GM23338 (cell line): ENCODE measurements around the gene USP46. TPM values are rescaled to one million over a fixed set of nuclear protein-coding genes. Genes with fewer than 3 reads are reported as not detected.

ENCODE experiments used
- ATAC-seq: fragments of 200-7000 bp; cut with Tn5 transposase; 3 replicates; pipeline ENCODE4 v1.9.1; 2020
- DNase-seq: peaks from one replicate; pipeline ENCODE4 v3.0.0-alpha.2; 2015; ENCODE audit warnings: low spot score
- H2AFZ ChIP-seq: fragments of 200-600 bp; sonication (generic); 2 replicates; pipeline ENCODE4 v1.8.0; 2016; ENCODE audit warnings: antibody characterized with exemption, mild to moderate bottlenecking, moderate library complexity
- H3F3A ChIP-seq: fragments of 200-600 bp; sonication (generic); replicated peaks from 2 replicates; pipeline ENCODE4 v1.8.0; 2017; ENCODE audit warnings: antibody characterized with exemption, mixed run types, low read depth
- H3K27ac ChIP-seq: fragments of 200-600 bp; sonication (generic); 2 replicates; pipeline ENCODE4 v1.6.1; 2016; ENCODE audit warnings: low read depth
- H3K27me3 ChIP-seq: fragments of 200-600 bp; sonication (generic); 2 replicates; pipeline ENCODE4 v1.8.0; 2016; ENCODE audit warnings: mild to moderate bottlenecking, mixed run types, moderate library complexity; ENCODE audit not compliant: insufficient read depth
- H3K36me3 ChIP-seq: fragments of 200-600 bp; sonication (generic); 2 replicates; pipeline ENCODE4 v1.8.0; 2016; ENCODE audit warnings: mild to moderate bottlenecking; ENCODE audit not compliant: insufficient read depth
- H3K4me1 ChIP-seq: fragments of 200-600 bp; sonication (generic); 2 replicates; pipeline ENCODE4 v1.8.0; 2016; ENCODE audit warnings: mild to moderate bottlenecking, moderate library complexity; ENCODE audit not compliant: insufficient read depth
- H3K4me2 ChIP-seq: fragments of 200-600 bp; sonication (generic); 2 replicates; pipeline ENCODE4 v1.7.1; 2017; ENCODE audit warnings: mixed run types
- H3K4me3 ChIP-seq: fragments of 200-600 bp; sonication (generic); 2 replicates; pipeline ENCODE4 v1.6.1; 2016; ENCODE audit warnings: mixed run types
- H3K79me2 ChIP-seq: fragments of 200-600 bp; sonication (generic); replicated peaks from 2 replicates; pipeline ENCODE4 v1.8.0; 2017; ENCODE audit warnings: mild to moderate bottlenecking; ENCODE audit not compliant: insufficient read depth
- H3K9me2 ChIP-seq: fragments of 200-600 bp; sonication (generic); 2 replicates; pipeline ENCODE4 v1.8.0; 2017; ENCODE audit not compliant: insufficient read depth
- H4K20me1 ChIP-seq: fragments of 200-600 bp; sonication (generic); replicated peaks from 2 replicates; pipeline ENCODE4 v1.8.0; 2017; ENCODE audit warnings: mild to moderate bottlenecking; ENCODE audit not compliant: insufficient read depth
- H3K27ac Mint-ChIP-seq: 2 replicates; pipeline ENCODE4 v1.8.0; 2020; ENCODE audit warnings: inconsistent platforms, mild to moderate bottlenecking, moderate library complexity, mixed read lengths
- H3K27me3 Mint-ChIP-seq: 3 replicates; pipeline ENCODE4 v1.8.0; 2022; ENCODE audit warnings: low read depth, mild to moderate bottlenecking, moderate library complexity, mixed read lengths, inconsistent platforms; ENCODE audit not compliant: insufficient read depth, poor library complexity
- H3K36me3 Mint-ChIP-seq: 3 replicates; pipeline ENCODE4 v1.8.0; 2021; ENCODE audit warnings: low read depth, mild to moderate bottlenecking, inconsistent platforms, moderate library complexity, mixed read lengths
- H3K4me1 Mint-ChIP-seq: 3 replicates; pipeline ENCODE4 v1.8.0; 2020; ENCODE audit warnings: mild to moderate bottlenecking, inconsistent platforms, mixed read lengths
- H3K4me3 Mint-ChIP-seq: 3 replicates; pipeline ENCODE4 v1.8.0; 2021; ENCODE audit warnings: moderate library complexity, mild to moderate bottlenecking, inconsistent platforms, mixed read lengths
- H3K9me3 Mint-ChIP-seq: 3 replicates; pipeline ENCODE4 v1.8.0; 2020; ENCODE audit warnings: moderate library complexity, mild to moderate bottlenecking, inconsistent platforms, mixed read lengths
- EZH2 ChIP-seq: fragments of 200-600 bp; sonication (generic); IDR thresholded peaks from one replicate; pipeline ENCODE4 v1.8.0; 2017; ENCODE audit warnings: antibody characterized with exemption, mild to moderate bottlenecking, low read depth; ENCODE audit not compliant: unreplicated experiment
- EZH2phosphoT487 ChIP-seq: fragments of 200-600 bp; sonication (generic); IDR thresholded peaks from one replicate; pipeline ENCODE4 v1.8.1; 2018; ENCODE audit warnings: antibody characterized with exemption; ENCODE audit not compliant: unreplicated experiment
- JUNB ChIP-seq: IDR thresholded peaks from one replicate; pipeline ENCODE4 v1.6.1; 2016; ENCODE audit warnings: antibody characterized with exemption; ENCODE audit not compliant: unreplicated experiment
- polyA plus RNA-seq: library from polyadenylated mRNA; unstranded; fragments of >200 nt; fragmentation: Nextera tagmentation; extraction: Ambion mirVana; gene quantifications from 2 replicates; pipeline ENCODE4 v1.2.1, GENCODE V29; 2016
- total RNA-seq: library from RNA; depleted of rRNA; stranded (reverse); fragments of >200 nt; shearing (Covaris generic); gene quantifications from 2 replicates; pipeline ENCODE4 v1.2.3, GENCODE V29; 2014
- TF ChIP-seq, protein P1 (sequence below): fragments of 250-450 bp; sonication (Bioruptor Pico); IDR thresholded peaks from 2 replicates; pipeline ENCODE4 v1.5.0; 2020; ENCODE audit warnings: mild to moderate bottlenecking, moderate library complexity
- TF ChIP-seq, protein P2 (sequence below): IDR thresholded peaks from 2 replicates; pipeline ENCODE4 v1.6.1; 2016; ENCODE audit warnings: antibody characterized with exemption

USP46 gene
- total and polyA plus RNA-seq, 2 experiments from 2014 or later = 40.5 to 59.4 TPM

DNA sequence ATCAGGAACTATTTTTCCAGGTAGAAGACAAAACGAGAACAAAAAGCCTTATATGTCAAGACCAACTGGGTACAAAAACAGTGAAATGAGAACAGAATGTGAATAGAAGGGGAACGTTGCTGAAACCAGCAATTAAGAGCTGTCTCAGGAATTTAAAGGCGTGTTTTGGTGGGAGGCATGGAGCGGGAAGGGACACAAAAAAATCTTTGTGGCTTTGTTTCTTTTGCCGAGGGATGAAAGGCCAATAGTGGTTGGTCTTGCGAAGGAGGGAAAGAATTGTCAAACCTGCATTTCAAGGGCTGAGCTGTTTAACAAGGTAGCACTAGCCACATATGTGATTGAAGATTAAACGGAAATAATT lies 103.8 kb downstream of the USP46 start:
- Histone ChIP-seq H3K4me3 (no peak overlapping the region), H3F3A (no peaks in the 10 kb centered on the region), H3K4me1 (peaks cover 17% of the 10 kb centered on the region), H3K36me3 (no peaks in the 10 kb centered on the region), H3K27ac (no peak overlapping the region), H3K27me3 (no peaks in the 10 kb centered on the region), H2AFZ (no peak overlapping the region), H3K9me2 (peaks cover 19% of the 10 kb centered on the region; the same call in 1 of the 2 replicates), H4K20me1 (no peaks in the 10 kb centered on the region), H3K79me2 (no peaks in the 10 kb centered on the region), H3K4me2 (peak overlapping the region; percentile 64; the same call in 1 of the 2 replicates)
- peaks cover 24% of the 10 kb centered on the region for H3K4me1 Mint-ChIP-seq
- H3K9me3 Mint-ChIP-seq = no peaks in the 10 kb centered on the region; the same call in 2 of the 3 replicates
- peaks cover 3% of the 10 kb centered on the region for H3K27me3 Mint-ChIP-seq
- no peak overlapping the region for H3K4me3 Mint-ChIP-seq
- TF ChIP-seq, protein P1, sequence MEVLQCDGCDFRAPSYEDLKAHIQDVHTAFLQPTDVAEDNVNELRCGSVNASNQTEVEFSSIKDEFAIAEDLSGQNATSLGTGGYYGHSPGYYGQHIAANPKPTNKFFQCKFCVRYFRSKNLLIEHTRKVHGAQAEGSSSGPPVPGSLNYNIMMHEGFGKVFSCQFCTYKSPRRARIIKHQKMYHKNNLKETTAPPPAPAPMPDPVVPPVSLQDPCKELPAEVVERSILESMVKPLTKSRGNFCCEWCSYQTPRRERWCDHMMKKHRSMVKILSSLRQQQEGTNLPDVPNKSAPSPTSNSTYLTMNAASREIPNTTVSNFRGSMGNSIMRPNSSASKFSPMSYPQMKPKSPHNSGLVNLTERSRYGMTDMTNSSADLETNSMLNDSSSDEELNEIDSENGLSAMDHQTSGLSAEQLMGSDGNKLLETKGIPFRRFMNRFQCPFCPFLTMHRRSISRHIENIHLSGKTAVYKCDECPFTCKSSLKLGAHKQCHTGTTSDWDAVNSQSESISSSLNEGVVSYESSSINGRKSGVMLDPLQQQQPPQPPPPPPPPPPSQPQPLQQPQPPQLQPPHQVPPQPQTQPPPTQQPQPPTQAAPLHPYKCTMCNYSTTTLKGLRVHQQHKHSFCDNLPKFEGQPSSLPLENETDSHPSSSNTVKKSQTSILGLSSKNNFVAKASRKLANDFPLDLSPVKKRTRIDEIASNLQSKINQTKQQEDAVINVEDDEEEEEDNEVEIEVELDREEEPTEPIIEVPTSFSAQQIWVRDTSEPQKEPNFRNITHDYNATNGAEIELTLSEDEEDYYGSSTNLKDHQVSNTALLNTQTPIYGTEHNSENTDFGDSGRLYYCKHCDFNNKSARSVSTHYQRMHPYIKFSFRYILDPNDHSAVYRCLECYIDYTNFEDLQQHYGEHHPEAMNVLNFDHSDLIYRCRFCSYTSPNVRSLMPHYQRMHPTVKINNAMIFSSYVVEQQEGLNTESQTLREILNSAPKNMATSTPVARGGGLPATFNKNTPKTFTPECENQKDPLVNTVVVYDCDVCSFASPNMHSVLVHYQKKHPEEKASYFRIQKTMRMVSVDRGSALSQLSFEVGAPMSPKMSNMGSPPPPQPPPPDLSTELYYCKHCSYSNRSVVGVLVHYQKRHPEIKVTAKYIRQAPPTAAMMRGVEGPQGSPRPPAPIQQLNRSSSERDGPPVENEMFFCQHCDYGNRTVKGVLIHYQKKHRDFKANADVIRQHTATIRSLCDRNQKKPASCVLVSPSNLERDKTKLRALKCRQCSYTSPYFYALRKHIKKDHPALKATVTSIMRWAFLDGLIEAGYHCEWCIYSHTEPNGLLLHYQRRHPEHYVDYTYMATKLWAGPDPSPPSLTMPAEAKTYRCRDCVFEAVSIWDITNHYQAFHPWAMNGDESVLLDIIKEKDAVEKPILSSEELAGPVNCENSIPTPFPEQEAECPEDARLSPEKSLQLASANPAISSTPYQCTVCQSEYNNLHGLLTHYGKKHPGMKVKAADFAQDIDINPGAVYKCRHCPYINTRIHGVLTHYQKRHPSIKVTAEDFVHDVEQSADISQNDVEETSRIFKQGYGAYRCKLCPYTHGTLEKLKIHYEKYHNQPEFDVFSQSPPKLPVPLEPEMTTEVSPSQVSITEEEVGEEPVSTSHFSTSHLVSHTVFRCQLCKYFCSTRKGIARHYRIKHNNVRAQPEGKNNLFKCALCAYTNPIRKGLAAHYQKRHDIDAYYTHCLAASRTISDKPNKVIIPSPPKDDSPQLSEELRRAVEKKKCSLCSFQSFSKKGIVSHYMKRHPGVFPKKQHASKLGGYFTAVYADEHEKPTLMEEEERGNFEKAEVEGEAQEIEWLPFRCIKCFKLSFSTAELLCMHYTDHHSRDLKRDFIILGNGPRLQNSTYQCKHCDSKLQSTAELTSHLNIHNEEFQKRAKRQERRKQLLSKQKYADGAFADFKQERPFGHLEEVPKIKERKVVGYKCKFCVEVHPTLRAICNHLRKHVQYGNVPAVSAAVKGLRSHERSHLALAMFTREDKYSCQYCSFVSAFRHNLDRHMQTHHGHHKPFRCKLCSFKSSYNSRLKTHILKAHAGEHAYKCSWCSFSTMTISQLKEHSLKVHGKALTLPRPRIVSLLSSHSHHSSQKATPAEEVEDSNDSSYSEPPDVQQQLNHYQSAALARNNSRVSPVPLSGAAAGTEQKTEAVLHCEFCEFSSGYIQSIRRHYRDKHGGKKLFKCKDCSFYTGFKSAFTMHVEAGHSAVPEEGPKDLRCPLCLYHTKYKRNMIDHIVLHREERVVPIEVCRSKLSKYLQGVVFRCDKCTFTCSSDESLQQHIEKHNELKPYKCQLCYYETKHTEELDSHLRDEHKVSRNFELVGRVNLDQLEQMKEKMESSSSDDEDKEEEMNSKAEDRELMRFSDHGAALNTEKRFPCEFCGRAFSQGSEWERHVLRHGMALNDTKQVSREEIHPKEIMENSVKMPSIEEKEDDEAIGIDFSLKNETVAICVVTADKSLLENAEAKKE = no peak
- TF ChIP-seq EZH2 (no peak), EZH2phosphoT487 (no peak), JUNB (no peak)
- TF ChIP-seq, protein P2, sequence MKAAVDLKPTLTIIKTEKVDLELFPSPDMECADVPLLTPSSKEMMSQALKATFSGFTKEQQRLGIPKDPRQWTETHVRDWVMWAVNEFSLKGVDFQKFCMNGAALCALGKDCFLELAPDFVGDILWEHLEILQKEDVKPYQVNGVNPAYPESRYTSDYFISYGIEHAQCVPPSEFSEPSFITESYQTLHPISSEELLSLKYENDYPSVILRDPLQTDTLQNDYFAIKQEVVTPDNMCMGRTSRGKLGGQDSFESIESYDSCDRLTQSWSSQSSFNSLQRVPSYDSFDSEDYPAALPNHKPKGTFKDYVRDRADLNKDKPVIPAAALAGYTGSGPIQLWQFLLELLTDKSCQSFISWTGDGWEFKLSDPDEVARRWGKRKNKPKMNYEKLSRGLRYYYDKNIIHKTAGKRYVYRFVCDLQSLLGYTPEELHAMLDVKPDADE = no peak
- no peaks in the 10 kb centered on the region for H3K36me3 Mint-ChIP-seq
- ATAC-seq = no peak
- H3K27ac Mint-ChIP-seq = peak overlapping the region; percentile 1; the same call in 1 of the 2 replicates
- DNase-seq = peak; percentile 25
